GM12878 (cell line): ENCODE data around the gene GSG1L.

ENCODE experiments used
- CREB1 ChIP-seq: IDR thresholded peaks from 2 replicates; pipeline ENCODE4 v1.6.1; 2012; ENCODE audit warnings: low read depth, mild to moderate bottlenecking, inconsistent platforms
- EZH2 ChIP-seq: IDR thresholded peaks from 2 replicates; pipeline ENCODE4 v1.6.1; 2012; ENCODE audit warnings: low read depth, mild to moderate bottlenecking, control low read depth, inconsistent platforms, low read length, borderline replicate concordance; ENCODE audit not compliant: control insufficient read depth
- POLR2A ChIP-seq: IDR thresholded peaks from 2 replicates; pipeline ENCODE4 v1.6.1; 2011; ENCODE audit warnings: low read depth, mild to moderate bottlenecking, low read length

- TF ChIP-seq CREB1 = no peak
- TF ChIP-seq EZH2 = no peak
- TF ChIP-seq POLR2A = no peak
These were observed 1.2 kb downstream of the GSG1L start for GRCh38 chr16:28062261-28062846.
